Mammary microvascular endothelial cell (primary cell): ENCODE results near the gene ZNF100. TPM values are rescaled to one million over a fixed set of nuclear protein-coding genes. Genes with fewer than 3 reads are reported as not detected.

Experiments
- total RNA-seq: library from RNA; depleted of rRNA; stranded (reverse); fragments of >200 nt; gene quantifications from 2 replicates; pipeline ENCODE4 v1.2.3, GENCODE V29; 2015

Gene ZNF100
- 3.3 and 3.4 TPM in 2 replicates for total RNA-seq

DNA sequence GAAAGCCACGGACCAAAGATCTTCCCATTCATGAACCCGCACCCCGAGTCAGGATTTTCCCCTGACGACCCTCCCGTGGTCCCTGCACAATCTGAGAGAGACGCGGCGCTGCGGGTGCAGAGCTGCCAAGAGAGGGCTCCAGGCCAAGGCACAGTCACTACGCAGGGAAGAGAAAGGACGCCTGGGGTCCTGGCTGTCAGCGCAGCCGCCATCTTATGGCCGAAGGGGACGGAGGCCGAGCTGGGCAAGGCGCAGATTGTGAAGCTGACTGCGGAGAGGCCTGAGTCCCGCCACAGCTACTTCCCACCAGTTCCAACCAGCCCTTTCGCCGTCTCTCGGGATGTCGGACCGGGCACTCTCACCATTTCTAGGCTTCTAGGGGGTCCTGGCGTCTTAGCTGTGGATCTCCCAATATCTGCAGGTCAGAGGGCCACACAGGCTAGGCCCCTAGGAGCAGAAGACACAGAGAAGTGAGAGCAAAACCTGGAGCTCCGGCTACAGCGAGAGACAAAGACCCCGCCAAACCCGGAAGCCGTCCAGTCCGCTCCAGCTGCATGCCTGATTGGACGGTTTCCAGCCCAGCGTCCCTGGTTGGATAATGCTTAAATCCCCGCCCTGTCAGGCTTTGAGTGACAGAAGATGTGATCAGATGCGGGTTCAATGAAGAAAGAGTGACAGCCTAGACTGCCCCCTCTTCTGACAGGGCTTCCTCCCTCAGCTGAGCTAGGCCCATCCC is at the start of gene ZNF100:
ZNF100 (minus strand) TSS at position 515 of the 736 bp plus-strand sequence; CDS start at position 365, 150 bp downstream.

Other genes with a start within 250 kb of the ZNF100 start
- 7.1 and 8.9 TPM in 2 replicates for gene ZNF43, start 68.6 kb upstream of the ZNF100 start, total RNA-seq
- 0.07 and 0.25 TPM in 2 replicates for gene ZNF208, start 243.4 kb upstream of the ZNF100 start, total RNA-seq